ENCODE data around the gene TRAPPC1.

The TRAPPC1 gene

DNA sequence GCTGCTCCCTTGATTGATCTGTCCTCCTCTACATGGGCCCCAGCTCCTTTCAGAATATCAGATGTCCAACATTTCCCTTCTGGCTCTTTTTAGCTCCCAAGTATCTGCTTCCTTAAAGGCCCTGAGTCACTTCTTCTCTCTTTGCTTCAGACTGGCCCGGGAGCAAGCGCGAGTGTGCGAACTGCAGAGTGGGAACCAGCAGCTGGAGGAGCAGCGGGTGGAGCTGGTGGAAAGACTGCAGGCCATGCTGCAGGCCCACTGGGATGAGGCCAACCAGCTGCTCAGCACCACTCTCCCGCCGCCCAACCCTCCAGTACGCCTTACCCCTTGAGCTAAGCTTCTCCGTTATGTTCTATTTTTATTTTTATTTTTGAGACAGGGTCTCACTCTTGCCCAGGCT, 12.6 kb upstream of the TRAPPC1 start:
- no peak for DNase-seq (ENCODE audit: low read depth)

DNA sequence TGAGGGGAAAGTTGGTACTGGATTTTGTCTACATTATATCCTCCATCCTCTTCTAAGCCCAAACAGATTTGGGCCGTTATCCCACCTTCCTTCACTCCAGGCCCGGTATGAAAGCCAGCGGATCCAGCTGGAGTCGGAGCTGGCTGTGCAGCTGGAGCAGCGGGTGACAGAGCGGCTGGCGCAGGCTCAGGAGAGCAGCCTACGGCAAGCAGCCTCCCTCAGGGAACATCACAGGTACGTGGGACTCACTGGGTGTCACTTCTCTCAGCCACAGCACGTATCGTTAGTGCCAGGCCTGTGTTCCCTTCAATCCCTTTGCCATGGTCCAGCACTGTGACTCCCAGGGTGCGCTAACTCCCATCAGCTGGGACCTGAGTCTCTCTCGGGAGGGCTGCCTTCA, 11.5 kb upstream of the TRAPPC1 start:
- no peak overlapping the region for H3K4me3 ChIP-seq (ENCODE audit: low read depth, low read length)
- DNase-seq (ENCODE audit: low read depth), result no peak

More for the DNA sequence above, 12.6 kb upstream of the TRAPPC1 start:
- H3K4me3 ChIP-seq (ENCODE audit: low read depth, low read length), result no peak overlapping the region

GRCh38 chr17:7940743-7941142, 9.0 kb upstream of the TRAPPC1 start:
- no peak for DNase-seq (ENCODE audit: low read depth)
- no peak overlapping the region for H3K4me3 ChIP-seq (ENCODE audit: low read depth, low read length)

DNA sequence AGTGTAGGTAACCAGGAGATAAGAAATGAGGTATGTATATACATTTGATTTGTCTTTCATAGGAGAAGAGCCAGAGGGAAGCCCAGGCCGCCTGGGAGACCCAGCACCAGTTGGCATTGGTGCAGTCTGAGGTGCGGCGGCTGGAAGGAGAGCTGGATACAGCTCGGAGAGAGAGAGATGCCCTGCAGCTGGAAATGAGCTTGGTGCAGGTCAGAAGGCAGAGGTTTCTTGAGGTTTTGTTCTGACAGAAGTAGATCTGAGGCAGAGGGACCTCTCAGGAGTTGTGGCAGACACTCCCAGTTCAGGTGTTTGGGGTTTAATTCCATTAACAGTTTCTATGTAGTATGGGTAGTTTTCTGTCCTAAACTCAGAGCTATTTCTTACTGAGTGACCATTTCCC, 8.3 kb upstream of the TRAPPC1 start:
- DNase-seq (ENCODE audit: low read depth), result no peak
- H3K4me3 ChIP-seq (ENCODE audit: low read depth, low read length), result no peak overlapping the region

- no peak for DNase-seq (ENCODE audit: low read depth)
- H3K4me3 ChIP-seq (ENCODE audit: low read depth, low read length), result no peak overlapping the region
Observed at GRCh38 chr17:7935859-7936258, 4.1 kb upstream of the TRAPPC1 start.

- DNase-seq (ENCODE audit: low read depth), result peak; percentile 23
- H3K4me3 ChIP-seq (ENCODE audit: low read depth, low read length), result peak overlapping the region; percentile 96
Observed at GRCh38 chr17:7932949-7933348, 1.2 kb upstream of the TRAPPC1 start.

DNA sequence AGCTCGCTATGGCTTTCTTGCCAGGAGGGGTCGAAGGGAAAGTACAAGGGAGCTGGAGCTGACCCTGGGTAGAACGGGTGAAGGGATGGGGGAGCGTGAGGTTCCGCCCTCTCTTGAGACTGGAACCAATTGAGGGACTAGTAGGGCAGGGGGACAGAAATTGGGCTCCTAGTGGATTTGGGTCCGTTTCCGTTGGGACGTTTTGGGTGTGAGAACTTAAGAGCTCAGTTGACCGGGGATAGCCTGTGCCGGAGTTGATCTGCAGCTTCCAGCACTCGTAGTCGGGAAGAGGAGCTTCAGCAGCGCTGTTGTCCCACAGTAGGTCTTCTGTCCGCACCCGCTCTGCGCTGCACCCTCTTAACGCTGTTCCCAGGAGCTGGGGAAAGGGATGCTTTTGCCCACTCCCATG, 741 bp upstream of the TRAPPC1 start:
- peak overlapping the region; percentile 96 for H3K4me3 ChIP-seq (ENCODE audit: low read depth, low read length)
- no peak for DNase-seq (ENCODE audit: low read depth)

DNA sequence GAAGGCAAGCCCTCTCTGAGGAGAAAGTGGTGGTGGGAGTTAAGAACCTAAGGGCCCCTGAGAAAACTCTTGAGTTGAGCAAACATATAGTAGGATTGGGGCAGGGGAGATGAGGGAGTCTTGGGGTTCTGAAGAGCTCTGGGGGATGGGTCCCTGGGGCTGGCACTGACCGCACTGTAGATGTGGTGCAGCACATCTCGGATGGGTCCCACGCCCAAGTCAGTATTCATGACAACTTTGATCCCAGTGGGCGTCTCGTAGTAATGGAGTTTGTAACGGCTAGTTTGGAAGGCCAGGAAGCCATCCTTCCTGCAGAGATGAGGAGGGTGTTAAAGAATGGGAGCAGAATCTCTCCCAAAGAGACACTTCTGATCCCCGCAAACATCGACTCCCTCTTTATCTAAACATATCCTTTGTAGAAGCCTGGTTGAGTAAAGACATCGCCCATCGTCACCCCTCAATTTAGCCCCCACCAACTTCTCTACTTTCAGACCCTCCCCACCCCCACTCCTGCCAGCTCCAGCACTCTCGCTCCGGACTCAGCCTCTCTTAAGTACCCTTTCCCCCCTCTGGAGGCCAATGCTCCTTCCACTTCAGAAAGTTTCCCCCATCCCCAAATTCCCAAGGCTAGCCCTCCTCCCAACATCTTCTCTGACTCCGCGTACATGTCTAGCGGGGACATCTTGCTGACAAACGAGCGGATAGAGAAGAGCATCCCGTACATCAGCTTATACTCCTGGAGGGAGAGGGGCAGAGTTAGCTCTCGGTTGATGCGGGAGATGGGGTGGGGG, 710 bp downstream of the TRAPPC1 start:
- no peak for DNase-seq (ENCODE audit: low read depth)
- H3K4me3 ChIP-seq (ENCODE audit: low read depth, low read length), result peak overlapping the region; percentile 96

- DNase-seq (ENCODE audit: low read depth), result peak; percentile 35
- peak within 1 kb of the TSS; percentile 96 for H3K4me3 ChIP-seq (ENCODE audit: low read depth, low read length)
Observed at GRCh38 chr17:7929158-7930023, 2.4 kb downstream of the TRAPPC1 start, which contains the start of gene KCNAB3. KCNAB3 (minus strand) TSS chr17:7929856; CDS start chr17:7929435, 421 bp downstream.

GRCh38 chr17:7927596-7927995, 4.2 kb downstream of the TRAPPC1 start:
- no peak for DNase-seq (ENCODE audit: low read depth)
- H3K4me3 ChIP-seq (ENCODE audit: low read depth, low read length), result no peak overlapping the region

DNA sequence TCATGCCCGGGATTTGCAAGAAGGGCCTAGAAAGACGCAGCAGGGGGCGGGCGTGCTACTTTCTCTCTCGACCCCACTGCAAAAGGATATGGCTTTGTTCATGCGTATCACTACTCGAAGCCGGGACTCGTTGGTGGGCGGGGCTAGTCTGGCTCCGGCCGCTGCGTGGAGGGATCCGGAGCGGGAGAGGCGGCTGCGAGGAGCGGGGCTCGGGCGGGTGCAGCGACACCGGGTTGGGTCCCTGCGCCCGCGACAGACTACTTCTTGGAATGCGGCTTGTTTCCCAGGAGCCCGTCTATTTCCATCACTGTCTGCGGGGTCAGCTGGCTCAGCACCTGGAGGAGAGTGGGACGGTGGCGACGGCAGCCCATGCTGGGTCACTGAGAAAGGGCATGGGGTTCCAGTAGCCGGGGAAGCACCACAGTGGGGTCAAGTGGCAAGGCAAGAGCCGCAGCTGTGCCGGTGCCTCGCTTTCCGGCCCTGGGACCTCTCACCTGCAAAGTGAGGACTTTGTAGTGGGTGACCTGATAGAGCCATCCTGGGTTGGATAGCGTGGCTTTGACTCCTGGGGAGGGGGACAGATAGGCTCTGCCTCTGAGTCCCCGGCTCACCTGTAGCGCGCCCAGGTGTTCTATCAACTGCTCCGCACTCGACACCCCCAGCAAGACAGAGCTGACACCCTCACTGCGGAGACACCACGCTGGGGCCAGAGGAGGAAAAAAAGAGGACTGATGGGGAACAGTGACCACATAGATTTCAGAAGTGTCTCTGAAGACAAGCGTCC, 8.7 kb downstream of the TRAPPC1 start:
- peak overlapping the region; percentile 44 for H3K4me3 ChIP-seq (ENCODE audit: low read depth, low read length)
- DNase-seq (ENCODE audit: low read depth), result peak; percentile 36

- no peak for DNase-seq (ENCODE audit: low read depth)
- peak overlapping the region; percentile 44 for H3K4me3 ChIP-seq (ENCODE audit: low read depth, low read length)
Observed at GRCh38 chr17:7922269-7922844, 9.4 kb downstream of the TRAPPC1 start.

DNA sequence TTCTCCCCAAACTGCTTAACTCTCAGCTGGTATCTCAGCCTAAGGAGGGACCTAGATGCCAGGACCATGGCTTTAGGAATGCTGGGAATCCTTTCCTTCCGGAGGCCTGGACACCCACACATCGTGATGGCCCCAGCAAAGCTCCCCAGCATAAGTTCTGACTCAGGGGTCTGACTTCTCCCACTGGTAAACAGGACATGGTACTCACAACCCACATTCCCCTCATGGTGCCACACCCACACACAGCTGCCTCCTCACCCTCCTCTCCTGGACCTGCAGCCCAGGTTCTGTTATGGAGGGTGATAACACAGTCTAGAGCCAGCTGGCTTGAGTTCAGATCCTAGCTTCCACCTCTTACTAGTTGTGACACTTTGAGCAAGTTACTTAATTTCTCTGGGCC, 14.9 kb downstream of the TRAPPC1 start:
- DNase-seq (ENCODE audit: low read depth), result no peak

DNA sequence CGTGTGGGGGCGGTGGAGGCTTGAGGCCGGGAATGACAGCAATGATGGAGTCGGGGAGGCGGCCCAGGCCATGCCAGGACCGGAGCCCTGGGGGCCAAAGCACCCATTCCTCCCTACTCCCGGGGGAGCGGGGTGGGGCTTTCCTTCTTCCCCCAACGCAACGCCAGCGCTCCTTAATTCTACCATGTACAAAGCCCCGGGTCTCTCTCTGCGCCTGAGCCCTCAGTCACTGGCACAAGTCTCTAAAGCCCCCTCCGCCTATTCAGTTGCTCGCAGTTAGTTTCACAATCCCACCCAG, 15.4 kb downstream of the TRAPPC1 start:
- DNase-seq (ENCODE audit: low read depth), result no peak
- H3K4me3 ChIP-seq (ENCODE audit: low read depth, low read length), result peak overlapping the region; percentile 67

More for the DNA sequence above, 14.9 kb downstream of the TRAPPC1 start:
- H3K4me3 ChIP-seq (ENCODE audit: low read depth, low read length), result peak overlapping the region; percentile 67

- DNase-seq (ENCODE audit: low read depth), result peak; percentile 91
Observed at GRCh38 chr17:7915611-7916384, 15.9 kb downstream of the TRAPPC1 start, which contains the start of gene RNF227. RNF227 (minus strand) TSS chr17:7916289; CDS start chr17:7916195, 94 bp downstream.

DNA sequence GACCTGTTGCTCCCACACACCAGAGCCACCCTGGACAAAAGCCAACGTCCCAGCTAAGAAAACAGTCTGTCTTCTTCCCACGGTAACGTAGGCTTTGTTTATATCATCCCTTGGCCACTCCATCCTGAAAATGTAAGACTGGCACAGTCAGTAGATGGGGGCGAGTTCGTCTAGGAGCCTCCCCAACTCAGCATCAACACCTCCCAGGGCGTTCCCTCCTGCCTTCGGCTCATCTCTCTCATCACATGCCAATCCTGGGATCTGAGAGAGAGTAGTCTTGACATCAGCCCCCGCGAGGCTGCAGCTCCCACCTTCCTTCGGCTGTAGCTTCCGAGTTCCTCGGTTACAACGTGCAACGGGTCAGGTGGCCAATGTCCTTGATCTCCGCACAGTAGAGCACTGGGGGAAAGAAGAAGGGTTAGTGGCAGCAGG, 16.6 kb downstream of the TRAPPC1 start:
- peak; percentile 27 for DNase-seq (ENCODE audit: low read depth)
- H3K4me3 ChIP-seq (ENCODE audit: low read depth, low read length), result peak overlapping the region; percentile 67

More at GRCh38 chr17:7915611-7916384, 15.9 kb downstream of the TRAPPC1 start, which contains the start of gene RNF227:
- peak within 1 kb of the TSS; percentile 67 for H3K4me3 ChIP-seq (ENCODE audit: low read depth, low read length)

DNA sequence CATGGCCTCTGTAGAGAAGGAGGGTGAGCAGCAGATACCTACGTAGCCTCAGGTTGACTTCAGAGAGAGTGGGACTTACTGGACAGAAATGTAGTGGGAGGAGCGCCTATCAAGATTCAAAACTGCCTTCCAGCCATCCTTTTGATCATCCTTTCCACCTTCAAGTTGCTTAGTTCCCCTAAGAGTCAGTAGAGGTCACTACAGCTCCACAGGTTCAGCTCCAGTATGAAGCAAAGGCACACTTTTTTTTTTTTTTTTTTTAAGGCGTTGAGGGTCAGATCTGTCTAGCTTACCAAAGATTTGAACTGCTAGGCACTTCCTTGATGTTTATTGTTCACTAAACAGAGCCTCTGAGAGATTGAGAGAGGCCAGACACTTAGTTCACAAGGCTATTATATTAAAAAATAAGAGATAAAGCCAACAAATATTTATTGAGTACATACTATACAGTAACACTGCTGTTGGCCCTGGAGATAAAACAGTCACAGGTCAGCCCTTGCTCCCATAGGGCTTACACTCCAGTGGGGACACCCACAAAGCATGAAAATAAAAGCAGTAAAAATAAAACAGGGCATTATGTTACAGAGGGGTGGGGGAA, 18.7 kb downstream of the TRAPPC1 start:
- no peak for DNase-seq (ENCODE audit: low read depth)
- H3K4me3 ChIP-seq (ENCODE audit: low read depth, low read length), result no peak overlapping the region

DNA sequence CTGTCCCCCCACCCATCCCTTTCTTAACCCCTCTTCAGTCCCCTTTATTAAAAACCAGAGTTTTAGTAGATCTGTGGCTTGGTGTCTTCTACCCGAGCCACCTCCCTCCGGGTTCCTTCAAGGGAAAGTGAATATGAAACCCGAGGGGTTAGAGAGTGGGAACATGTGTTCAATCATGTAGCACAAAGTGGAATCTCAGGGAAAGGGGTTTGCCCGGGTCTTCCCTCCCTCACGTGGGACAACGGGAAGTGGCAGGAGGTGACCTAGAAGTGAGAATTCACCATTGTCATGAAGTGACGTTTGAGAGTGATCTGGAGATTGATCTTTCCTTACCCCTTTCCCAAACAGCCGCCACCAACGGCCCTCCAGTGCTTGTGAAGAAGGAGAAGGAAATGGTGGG, 20.6 kb downstream of the TRAPPC1 start:
- H3K4me3 ChIP-seq (ENCODE audit: low read depth, low read length), result no peak overlapping the region
- DNase-seq (ENCODE audit: low read depth), result no peak
